OCI-LY1 (cell line): Measurements from ENCODE around the gene FAM13C.

ENCODE experiments used
- H2AFZ ChIP-seq: fragments of 200-600 bp; sonication (generic), shearing (Covaris generic); 2 replicates; pipeline ENCODE4 v1.6.0; 2014; ENCODE audit warnings: antibody characterized with exemption, mild to moderate bottlenecking, low read length
- H3F3A ChIP-seq: fragments of 200-600 bp; sonication (generic), shearing (Covaris generic); 2 replicates; pipeline ENCODE4 v1.6.0; 2014; ENCODE audit warnings: mild to moderate bottlenecking, antibody characterized with exemption, low read length, moderate library complexity; ENCODE audit not compliant: insufficient read depth
- H3K27ac ChIP-seq: fragments of 200-600 bp; sonication (generic); 2 replicates; pipeline ENCODE4 v1.5.1; 2014; ENCODE audit warnings: low read length, mixed run types, mild to moderate bottlenecking, low read depth; ENCODE audit not compliant: poor library complexity, severe bottlenecking
- H3K27me3 ChIP-seq: fragments of 200-600 bp; sonication (generic); 2 replicates; pipeline ENCODE4 v1.6.0; 2014; ENCODE audit warnings: antibody characterized with exemption, mild to moderate bottlenecking, low read length, moderate library complexity; ENCODE audit not compliant: insufficient read depth
- H3K36me3 ChIP-seq: fragments of 200-600 bp; sonication (generic); 2 replicates; pipeline ENCODE4 v1.6.1; 2014; ENCODE audit warnings: mild to moderate bottlenecking, antibody characterized with exemption, low read length, moderate library complexity, mixed read lengths; ENCODE audit not compliant: insufficient read depth
- H3K4me1 ChIP-seq: fragments of 200-600 bp; sonication (generic); 2 replicates; pipeline ENCODE4 v1.5.1; 2014; ENCODE audit warnings: mild to moderate bottlenecking, low read length, moderate library complexity; ENCODE audit not compliant: insufficient read depth, severe bottlenecking
- H3K4me2 ChIP-seq: fragments of 200-600 bp; sonication (generic), shearing (Covaris generic); 2 replicates; pipeline ENCODE4 v1.6.1; 2014; ENCODE audit warnings: low read length
- H3K4me3 ChIP-seq: fragments of 200-600 bp; sonication (generic); 2 replicates; pipeline ENCODE4 v1.5.1; 2014; ENCODE audit warnings: low read length, low read depth, mild to moderate bottlenecking, mixed read lengths; ENCODE audit not compliant: poor library complexity, severe bottlenecking
- H3K79me2 ChIP-seq: fragments of 200-600 bp; shearing (Covaris generic); 2 replicates; pipeline ENCODE4 v1.6.1; 2016; ENCODE audit warnings: mixed run types, low read length, mixed read lengths; ENCODE audit not compliant: insufficient read depth
- H3K9ac ChIP-seq: fragments of 200-600 bp; sonication (generic), shearing (Covaris generic); 2 replicates; pipeline ENCODE4 v1.6.1; 2014; ENCODE audit warnings: mild to moderate bottlenecking, low read length, mixed read lengths
- H3K9me2 ChIP-seq: fragments of 200-600 bp; sonication (generic), shearing (Covaris generic); 2 replicates; pipeline ENCODE4 v1.6.1; 2014; ENCODE audit warnings: low read depth, mild to moderate bottlenecking, low read length, mixed read lengths
- H3K9me3 ChIP-seq: fragments of 200-600 bp; shearing (Covaris generic); 2 replicates; pipeline ENCODE4 v1.6.1; 2014; ENCODE audit warnings: low read length, mixed read lengths
- H4K20me1 ChIP-seq: fragments of 200-600 bp; sonication (generic), shearing (Covaris generic); 2 replicates; pipeline ENCODE4 v1.6.0; 2016; ENCODE audit warnings: mild to moderate bottlenecking, low read length; ENCODE audit not compliant: insufficient read depth
- CTCF ChIP-seq: fragments of 200-600 bp; sonication (generic), shearing (Covaris generic); IDR thresholded peaks from 2 replicates; pipeline ENCODE4 v1.5.1; 2017; ENCODE audit warnings: mild to moderate bottlenecking, antibody characterized with exemption, low read length, moderate library complexity, mixed read lengths
- EZH2 ChIP-seq: fragments of 200-600 bp; sonication (generic), shearing (Covaris generic); IDR thresholded peaks from 2 replicates; pipeline ENCODE4 v1.8.0; 2017; ENCODE audit warnings: borderline replicate concordance, mixed run types, mild to moderate bottlenecking, antibody characterized with exemption, low read length, moderate library complexity, mixed read lengths

Gene FAM13C

DNA sequence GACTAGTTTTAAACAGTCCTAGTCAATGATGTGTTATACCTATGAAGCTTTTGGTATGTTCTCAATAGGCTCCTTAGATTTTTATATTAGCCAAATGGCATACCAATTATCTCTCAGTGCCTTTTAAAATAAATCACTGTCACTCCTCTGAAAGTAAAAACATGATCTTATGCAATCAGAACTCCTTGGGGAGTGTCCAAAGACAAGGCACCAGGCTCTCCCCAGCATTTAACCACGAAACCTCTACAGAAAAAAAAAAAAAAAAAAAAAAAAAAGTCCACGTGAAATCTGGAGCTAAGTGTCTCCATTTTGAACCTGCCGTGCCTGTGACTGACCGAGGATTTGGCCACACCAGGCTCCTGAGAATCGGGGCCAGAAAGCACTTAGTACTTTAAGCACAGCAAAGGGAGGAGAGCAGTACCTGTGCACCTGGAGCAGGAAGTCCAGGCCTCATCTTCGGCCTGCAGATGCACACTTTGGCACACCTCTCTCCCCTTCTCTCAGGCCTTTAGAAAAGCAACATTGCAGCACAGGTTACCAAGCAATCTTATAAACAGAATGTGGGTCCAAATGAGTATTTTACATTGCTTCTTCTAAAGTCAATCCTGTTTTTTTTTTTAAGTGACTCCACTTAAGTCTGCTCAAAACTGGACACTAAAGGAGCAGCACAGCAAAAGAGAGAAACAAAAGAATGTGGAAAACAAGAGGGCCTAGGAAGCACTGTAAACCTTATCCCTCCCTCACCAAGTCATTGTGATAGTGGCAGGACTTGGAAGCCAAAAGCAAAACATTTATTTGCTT lies 1.5 kb downstream of the FAM13C start:
- no peaks in the 10 kb centered on the region for H3K9me2 ChIP-seq
- no peak overlapping the region for H3K4me3 ChIP-seq
- no peaks in the 10 kb centered on the region for H4K20me1 ChIP-seq
- H3K4me2 ChIP-seq: no peak overlapping the region
- H3K4me1 ChIP-seq: no peaks in the 10 kb centered on the region
- no peaks in the 10 kb centered on the region for H3K79me2 ChIP-seq
- TF ChIP-seq EZH2 (no peak), CTCF (no peak)
- H2AFZ ChIP-seq: no peak overlapping the region
- no peaks in the 10 kb centered on the region for H3K27me3 ChIP-seq
- H3K36me3 ChIP-seq: no peaks in the 10 kb centered on the region
- no peaks in the 10 kb centered on the region for H3K9me3 ChIP-seq
- no peaks in the 10 kb centered on the region for H3F3A ChIP-seq
- no peak overlapping the region for H3K27ac ChIP-seq
- no peak overlapping the region for H3K9ac ChIP-seq

DNA sequence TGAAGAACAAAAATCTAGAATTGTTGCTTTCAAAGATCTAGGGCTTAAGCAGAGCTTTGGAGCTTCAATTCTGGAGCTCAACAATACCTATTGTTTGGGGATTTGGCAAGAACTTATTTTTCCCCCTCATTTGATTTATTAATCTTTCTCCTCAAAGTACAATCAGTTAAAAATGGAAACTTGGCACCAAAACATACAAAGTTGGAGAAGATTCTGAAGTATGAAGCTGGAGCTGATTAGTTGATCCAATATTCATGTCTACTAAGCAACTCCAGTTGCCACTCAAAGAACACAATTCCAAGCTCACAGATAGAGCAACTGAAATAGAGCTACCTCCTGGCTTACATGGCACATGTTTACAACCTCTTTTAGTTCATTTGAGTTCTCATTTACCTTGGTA lies 3.8 kb downstream of the FAM13C start:
- Histone ChIP-seq H3K9me2 (no peaks in the 10 kb centered on the region), H4K20me1 (no peaks in the 10 kb centered on the region), H3K4me1 (no peaks in the 10 kb centered on the region), H2AFZ (no peak overlapping the region), H3K4me2 (no peak overlapping the region), H3K27ac (no peak overlapping the region), H3K27me3 (no peaks in the 10 kb centered on the region), H3K4me3 (no peak overlapping the region), H3F3A (no peaks in the 10 kb centered on the region), H3K9me3 (no peaks in the 10 kb centered on the region), H3K79me2 (no peaks in the 10 kb centered on the region), H3K9ac (no peak overlapping the region), H3K36me3 (no peaks in the 10 kb centered on the region)
- TF ChIP-seq CTCF: no peak
- no peak for TF ChIP-seq EZH2

GRCh38 chr10:59354434-59354833 lies 7.9 kb downstream of the FAM13C start:
- TF ChIP-seq EZH2 (no peak), CTCF (no peak)
- no peaks in the 10 kb centered on the region for H3K9me3 ChIP-seq
- no peak overlapping the region for H3K4me3 ChIP-seq
- no peaks in the 10 kb centered on the region for H3K79me2 ChIP-seq
- no peaks in the 10 kb centered on the region for H3K36me3 ChIP-seq
- no peak overlapping the region for H3K9ac ChIP-seq
- no peaks in the 10 kb centered on the region for H3K27me3 ChIP-seq
- no peaks in the 10 kb centered on the region for H3F3A ChIP-seq
- no peaks in the 10 kb centered on the region for H3K9me2 ChIP-seq
- H3K4me2 ChIP-seq: no peak overlapping the region
- H2AFZ ChIP-seq: no peak overlapping the region
- H4K20me1 ChIP-seq: no peaks in the 10 kb centered on the region
- no peak overlapping the region for H3K27ac ChIP-seq
- no peaks in the 10 kb centered on the region for H3K4me1 ChIP-seq
